ENCODE measurements around the gene LDB3.

GRCh38 chr10:86658261-86658741 lies 10.0 kb upstream of the LDB3 start:
- TF ChIP-seq POLR2A (IDR thresholded peaks at IDR 0.05), result no peak
- TF ChIP-seq, protein P1, sequence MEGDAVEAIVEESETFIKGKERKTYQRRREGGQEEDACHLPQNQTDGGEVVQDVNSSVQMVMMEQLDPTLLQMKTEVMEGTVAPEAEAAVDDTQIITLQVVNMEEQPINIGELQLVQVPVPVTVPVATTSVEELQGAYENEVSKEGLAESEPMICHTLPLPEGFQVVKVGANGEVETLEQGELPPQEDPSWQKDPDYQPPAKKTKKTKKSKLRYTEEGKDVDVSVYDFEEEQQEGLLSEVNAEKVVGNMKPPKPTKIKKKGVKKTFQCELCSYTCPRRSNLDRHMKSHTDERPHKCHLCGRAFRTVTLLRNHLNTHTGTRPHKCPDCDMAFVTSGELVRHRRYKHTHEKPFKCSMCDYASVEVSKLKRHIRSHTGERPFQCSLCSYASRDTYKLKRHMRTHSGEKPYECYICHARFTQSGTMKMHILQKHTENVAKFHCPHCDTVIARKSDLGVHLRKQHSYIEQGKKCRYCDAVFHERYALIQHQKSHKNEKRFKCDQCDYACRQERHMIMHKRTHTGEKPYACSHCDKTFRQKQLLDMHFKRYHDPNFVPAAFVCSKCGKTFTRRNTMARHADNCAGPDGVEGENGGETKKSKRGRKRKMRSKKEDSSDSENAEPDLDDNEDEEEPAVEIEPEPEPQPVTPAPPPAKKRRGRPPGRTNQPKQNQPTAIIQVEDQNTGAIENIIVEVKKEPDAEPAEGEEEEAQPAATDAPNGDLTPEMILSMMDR (IDR thresholded peaks at IDR 0.05), result no peak
